GM19193 (cell line): ENCODE measurements around the gene TTC33.

Experiments used
- POLR2A ChIP-seq: IDR thresholded peaks from 4 replicates; pipeline ENCODE4 v1.6.1; 2011; ENCODE audit not compliant: insufficient read depth, insufficient read length; ENCODE audit errors: extremely low read depth

Gene TTC33

DNA sequence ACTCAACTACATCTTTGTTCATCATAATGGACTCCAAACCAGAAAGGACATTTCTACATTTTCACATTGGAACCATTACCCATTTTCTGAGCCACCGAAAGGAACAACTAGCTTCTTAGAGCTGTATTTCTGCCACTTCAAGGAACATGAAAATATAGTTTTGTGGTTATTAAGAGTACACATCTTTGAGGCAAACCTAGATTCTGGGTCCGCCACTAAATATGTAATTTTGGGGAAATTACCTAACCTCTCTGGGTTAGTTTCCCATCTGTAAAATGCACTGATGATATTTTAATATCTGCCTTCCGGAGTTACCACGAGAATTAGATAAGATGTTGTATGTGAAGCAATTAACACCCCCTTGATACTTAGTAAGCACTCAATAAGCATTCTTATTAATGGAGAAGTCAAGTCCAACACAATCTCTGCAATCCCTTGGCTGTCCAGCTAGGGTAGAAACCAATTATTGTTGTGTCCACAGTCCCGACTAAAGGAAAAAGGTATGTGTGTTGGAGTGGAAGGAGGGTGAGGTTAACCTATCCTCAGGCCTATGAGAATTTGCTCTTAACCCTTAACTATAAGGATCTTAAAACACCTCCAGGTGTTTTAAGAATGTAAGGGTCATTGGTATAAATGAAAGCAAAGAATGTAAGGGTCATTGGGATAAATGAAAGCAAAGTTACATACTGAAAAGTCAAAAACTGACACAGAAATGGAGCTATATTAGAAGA lies 170.1 kb downstream of the TTC33 start:
- no peak for TF ChIP-seq POLR2A

DNA sequence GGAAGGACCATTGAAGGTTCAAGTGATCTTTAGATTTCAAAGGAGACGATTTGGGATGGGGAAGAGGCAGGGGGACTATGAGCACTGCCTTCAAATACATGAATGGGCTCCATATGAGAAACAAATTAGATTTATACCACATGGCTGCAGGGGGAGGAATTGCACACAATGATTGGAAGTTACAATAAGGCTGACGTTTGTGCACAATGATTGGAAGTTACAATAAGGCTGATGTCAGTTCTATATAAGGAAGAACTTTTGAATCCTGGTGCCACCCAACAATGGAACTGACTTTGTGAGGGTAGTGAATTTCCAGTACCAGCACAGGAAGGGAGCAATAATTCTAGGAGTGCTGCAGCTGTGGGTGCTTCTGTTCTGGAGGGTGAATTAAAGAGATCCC lies 171.7 kb downstream of the TTC33 start:
- no peak for TF ChIP-seq POLR2A

DNA sequence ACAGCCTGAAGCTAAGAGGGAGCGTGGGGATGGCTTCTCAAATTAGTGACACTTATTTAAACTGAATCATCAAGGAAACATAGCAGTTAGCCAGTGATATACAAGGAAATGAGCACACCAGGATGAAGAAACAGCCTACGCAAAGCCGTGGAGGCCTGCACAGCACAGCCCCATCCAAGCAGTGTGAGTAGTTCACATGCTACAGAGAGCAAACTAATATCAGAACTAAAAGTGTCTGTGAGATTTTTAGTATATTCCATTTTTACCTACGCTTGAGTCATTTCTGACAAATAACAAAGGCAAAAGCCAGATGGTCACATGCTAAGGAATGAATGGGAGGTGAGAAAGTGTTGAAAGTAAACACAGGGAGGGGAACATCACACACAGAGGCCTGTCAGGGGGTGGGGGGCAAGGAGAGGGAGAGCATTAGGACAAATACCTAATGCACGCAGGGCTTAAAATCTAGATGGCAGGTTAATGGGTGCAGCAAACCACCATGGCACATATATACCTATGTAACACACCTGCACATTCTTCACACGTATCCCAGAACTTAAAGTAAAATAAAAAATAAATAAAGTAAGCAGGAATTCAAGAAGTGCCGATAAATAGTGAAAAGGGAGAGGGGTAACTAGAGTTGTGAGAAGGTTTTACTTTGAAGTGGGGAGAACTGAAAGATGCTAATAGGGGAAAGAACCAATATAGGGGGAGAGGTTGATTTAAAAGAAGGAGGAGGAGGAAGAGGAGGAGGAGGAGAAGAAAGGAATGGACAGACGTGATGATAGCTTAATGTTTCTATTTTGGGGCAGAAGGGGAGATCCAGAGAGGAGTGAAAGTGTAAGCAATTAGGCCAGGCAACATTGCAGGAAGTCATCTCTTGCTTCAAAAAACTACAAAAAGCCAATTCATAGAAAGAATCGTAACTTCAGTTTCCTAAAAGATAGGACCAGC lies 177.0 kb downstream of the TTC33 start:
- TF ChIP-seq POLR2A: no peak

DNA sequence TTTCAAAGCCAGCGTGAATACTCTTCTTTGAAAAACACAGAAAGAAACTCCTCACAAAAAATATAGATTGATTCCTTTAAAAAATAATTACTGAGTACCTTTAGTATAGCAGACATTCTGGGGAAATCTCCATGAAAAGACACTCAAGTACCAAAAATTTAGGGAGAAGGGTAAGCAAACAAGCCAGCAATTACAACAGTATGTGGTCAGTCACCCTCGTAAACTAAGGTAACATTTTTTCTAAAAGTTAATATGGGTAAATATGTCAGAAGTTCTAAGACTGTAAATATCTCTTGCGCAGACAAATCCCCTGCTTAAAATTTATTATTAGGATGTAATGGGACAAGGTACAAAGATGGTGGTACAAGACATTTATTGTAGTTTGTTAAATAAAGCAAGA lies 178.0 kb downstream of the TTC33 start:
- no peak for TF ChIP-seq POLR2A

DNA sequence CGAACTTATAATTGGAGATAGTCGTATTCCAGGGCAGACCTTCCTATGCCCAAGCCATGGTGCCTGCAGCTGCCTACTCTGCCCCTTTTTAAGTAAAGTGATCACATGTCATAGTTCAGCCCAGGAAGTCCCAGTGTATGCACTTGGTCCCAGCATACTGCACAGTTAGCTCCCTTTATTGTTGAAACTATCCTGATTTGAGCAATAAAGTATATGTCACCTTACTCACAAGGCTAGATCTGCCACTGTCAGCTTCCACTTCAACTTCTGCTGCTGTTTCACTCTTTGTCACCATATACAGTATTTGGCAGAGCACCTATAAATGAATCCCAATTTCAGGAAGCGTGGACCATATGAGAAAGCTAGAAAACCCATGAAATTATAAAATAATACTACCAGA lies 179.8 kb downstream of the TTC33 start:
- no peak for TF ChIP-seq POLR2A

DNA sequence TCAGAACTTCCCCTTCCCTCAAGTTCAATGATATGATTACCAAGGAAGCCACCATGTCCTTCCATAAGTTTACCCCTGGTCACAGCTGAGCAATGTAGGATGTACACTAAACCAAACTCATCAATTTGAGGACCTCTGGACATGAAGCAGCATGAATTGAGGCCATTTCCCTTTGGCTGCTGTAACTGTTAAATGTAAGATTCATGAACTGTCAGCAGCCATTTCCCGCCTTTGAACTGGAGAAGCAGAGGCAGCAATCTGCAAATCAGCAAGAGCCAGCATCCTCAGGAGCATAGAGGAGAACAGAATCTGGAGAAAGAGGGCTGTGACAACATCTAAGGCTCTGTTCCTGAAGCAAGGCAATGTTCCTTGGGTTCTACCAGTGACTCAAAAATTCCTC lies 180.3 kb downstream of the TTC33 start:
- TF ChIP-seq POLR2A: no peak

DNA sequence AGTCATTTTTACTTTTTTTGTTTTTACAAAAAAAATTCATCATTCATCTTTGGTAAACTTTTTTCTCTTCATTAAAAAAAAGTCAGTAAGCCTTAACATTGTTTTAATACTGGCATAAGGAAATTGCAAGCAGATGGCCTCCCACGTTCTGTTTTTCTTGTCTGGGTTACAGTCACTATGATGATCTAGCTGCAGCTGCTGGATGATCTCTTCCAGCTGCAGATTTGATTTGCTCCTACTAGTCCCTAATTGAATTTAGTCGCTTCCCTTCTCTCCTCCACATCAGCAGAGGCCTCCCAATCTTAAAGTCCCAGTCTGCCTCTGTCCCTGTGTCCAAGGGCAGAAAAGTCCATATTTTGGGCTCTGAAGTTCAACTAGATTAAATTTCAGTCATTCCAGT lies 182.8 kb downstream of the TTC33 start:
- TF ChIP-seq POLR2A: no peak

DNA sequence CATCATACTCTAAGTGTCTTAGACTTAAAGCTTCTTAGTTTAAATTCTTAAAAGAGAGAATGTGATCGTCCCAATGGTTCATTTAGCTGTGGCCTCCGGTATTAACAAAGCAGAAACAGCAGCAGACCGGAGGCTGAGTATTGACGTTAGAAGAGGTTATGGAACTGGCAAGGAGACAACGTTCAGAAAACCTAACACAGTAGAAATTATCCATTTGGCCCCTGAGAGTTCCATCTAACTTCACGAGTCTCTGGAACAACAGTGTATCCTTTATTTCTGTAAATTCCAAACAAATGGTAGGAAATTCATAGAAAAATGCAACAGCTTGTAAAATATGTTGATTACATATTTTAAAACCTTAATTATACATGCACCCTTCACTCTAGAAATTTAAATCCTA lies 183.4 kb downstream of the TTC33 start:
- TF ChIP-seq POLR2A: no peak

DNA sequence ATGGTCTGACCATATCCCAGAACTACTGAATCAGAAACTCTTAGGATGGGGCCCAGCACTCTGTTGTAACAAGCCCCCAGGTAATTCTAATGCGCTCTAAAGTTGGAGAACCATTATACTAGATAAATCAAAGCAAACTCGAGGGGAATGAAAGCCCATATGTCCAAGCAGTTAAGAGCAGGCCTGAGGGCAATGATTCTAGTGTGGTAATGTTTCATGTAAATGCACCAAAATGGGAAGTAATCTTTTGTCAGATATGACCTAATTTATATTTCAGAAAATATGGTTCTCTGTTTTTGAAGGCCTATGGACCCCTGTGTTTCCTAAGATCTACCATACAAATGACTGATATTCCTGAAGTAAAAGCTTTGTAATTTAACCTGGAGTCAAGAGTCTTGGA lies 184.0 kb downstream of the TTC33 start:
- TF ChIP-seq POLR2A: no peak

DNA sequence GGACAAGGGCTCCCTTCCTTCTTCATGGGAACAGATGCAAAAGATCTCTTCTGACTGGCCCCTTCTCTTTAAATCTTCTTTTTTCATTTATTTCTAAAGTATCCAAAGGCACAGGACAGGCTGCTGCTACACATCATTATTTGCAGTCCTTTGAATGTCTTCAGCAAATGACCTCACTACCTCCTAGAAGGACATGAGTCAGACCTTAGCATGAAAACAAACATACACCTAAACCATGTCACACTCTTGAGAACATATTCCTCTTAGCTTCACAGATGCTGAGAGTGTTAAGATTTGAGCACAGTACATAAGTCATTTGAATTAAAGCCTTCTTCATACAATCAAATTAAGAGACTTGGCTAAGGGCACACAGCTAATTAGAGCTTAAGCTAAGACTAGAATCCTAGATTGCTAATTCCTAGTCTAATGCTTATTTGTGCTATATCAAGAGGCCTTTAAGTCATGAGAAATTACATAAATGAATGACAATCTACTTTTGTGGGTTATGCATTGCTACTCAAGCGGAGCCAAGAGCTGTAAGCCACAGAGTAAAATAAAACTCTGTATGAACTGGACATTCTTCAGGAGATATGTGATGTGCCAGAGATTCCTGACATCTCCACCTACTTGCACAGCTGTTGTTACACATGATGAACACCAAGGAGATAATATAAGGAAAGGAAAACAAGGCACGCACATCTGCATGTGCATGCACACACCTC lies 185.2 kb downstream of the TTC33 start:
- no peak for TF ChIP-seq POLR2A

DNA sequence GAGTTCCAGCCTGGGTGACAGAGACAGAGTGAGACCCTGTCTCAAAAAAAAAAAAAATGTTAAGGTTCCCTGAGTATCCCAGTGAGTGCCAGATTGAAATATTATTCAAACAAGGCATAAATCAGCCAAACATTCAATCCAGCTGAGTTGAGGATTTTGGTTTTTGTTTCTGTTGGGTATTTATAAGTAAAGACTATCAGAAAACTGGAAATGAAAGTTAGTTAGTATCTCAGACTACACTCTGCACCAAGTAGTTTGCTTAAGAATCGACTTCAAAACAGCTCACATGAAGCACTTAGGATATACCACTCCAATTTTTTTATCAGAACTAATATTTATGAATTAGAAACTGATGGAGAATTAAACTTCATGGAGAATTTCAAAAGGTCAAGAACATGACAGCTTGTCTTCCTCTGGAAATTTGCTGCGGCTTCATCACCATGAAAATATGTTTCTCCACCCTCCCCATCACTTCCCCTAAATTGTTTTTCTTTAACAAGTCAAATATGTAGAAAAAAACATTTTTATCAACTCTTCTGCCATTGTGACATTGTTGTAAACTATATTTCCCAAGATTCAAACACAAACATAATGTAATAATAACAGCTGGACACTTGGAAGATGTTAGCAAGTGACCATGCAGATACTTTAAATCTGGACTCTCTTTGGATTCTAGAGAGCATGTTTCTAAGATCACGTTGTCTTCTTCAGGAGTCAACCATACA lies 186.1 kb downstream of the TTC33 start:
- no peak for TF ChIP-seq POLR2A

DNA sequence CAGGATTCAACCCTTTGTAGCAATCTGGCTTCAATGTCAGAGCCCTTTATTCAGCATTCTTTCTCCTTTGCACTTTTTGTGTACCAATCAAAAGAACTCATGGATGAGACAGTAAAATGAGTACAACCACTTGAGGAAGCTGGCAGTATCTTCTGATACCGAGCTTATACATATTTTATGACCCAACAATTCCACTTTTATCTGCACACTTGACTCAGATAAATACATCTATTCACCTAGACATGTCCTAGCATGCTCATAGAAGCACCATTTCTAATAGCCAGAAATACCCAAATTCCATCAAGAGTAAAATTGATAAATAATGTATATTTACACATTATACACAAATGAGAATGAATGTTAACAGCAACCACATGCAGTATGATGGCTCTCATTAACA lies 187.2 kb downstream of the TTC33 start:
- TF ChIP-seq POLR2A: no peak

DNA sequence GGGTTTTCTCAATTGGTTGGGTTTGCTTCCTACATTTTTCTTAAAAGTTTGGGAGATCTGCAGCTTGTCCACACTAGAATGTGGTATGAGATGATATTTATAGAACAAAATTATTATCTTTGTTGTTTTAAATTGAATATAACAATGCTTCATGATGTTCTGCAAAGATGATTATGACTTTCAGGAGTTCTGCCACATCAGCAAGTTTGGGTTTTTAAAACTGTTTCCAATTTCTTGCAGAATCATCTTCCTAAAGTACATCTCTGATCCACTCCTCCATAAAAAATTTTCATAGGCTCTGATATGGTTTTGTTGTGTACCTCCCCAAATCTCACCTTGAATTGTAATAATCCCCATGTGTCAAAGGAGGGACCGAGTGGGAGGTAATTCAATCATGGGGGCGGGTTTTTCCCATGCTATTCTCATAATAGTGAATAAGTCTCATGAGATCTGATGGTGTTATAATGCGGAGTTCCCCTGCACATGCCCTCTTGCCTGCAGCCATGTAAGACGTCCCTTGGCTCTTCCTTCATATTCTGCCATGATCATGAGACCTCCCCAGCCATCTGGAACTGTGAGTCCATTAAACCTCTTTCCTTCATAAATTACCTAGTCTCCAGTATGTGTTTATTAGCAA lies 195.2 kb downstream of the TTC33 start:
- no peak for TF ChIP-seq POLR2A

DNA sequence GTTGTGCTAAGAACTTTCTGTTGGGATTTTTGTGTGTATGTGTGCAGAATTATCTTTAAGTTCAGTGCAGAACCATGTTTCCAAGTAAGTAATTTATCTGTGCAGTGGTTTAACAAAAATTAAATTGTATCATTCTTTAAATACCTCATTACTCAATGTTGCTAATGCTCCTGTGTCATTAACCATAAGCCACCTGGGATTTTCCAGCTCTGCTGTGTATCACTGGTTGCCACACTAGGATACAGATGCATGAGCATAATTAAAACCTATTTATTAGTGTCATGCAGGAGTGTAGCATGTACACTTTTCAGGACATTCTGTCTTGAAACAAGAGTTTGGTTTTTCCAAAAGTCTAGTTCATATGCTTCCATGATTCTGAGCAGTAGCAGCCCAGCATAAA lies 196.5 kb downstream of the TTC33 start:
- no peak for TF ChIP-seq POLR2A
